ENCODE measurements around the gene OVOL1.

GRCh38 chr11:65781962-65782815 is 4.7 kb upstream of the OVOL1 start:
- TF ChIP-seq CTCF (IDR thresholded peaks at IDR 0.05) = no peak
- TF ChIP-seq EZH2 (IDR thresholded peaks at IDR 0.05; ENCODE audit: borderline replicate concordance, insufficient read depth, low read depth, low read length, poor library complexity, severe bottlenecking) = no peak
